DND-41 (cell line): ENCODE results near the gene ABCB9.

ENCODE experiments used
- EZH2 ChIP-seq: IDR thresholded peaks from 3 replicates; pipeline ENCODE4 v1.6.1; 2012; ENCODE audit warnings: borderline replicate concordance, low read depth, mild to moderate bottlenecking, moderate library complexity, low read length, inconsistent platforms; ENCODE audit not compliant: severe bottlenecking
- TF ChIP-seq, protein P1 (sequence below): IDR thresholded peaks from 2 replicates; pipeline ENCODE4 v1.5.1; 2012; ENCODE audit warnings: borderline replicate concordance, low read length, moderate library complexity, mild to moderate bottlenecking; ENCODE audit not compliant: poor library complexity, severe bottlenecking; ENCODE audit errors: extremely low read depth

- TF ChIP-seq, protein P1, sequence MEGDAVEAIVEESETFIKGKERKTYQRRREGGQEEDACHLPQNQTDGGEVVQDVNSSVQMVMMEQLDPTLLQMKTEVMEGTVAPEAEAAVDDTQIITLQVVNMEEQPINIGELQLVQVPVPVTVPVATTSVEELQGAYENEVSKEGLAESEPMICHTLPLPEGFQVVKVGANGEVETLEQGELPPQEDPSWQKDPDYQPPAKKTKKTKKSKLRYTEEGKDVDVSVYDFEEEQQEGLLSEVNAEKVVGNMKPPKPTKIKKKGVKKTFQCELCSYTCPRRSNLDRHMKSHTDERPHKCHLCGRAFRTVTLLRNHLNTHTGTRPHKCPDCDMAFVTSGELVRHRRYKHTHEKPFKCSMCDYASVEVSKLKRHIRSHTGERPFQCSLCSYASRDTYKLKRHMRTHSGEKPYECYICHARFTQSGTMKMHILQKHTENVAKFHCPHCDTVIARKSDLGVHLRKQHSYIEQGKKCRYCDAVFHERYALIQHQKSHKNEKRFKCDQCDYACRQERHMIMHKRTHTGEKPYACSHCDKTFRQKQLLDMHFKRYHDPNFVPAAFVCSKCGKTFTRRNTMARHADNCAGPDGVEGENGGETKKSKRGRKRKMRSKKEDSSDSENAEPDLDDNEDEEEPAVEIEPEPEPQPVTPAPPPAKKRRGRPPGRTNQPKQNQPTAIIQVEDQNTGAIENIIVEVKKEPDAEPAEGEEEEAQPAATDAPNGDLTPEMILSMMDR = no peak
- no peak for TF ChIP-seq EZH2
Measured at GRCh38 chr12:122895704-122896636, 70.3 kb downstream of the ABCB9 start, which contains the start of gene VPS37B.
